ENCODE results near the gene TMEM150B. TPM values are rescaled to one million over a fixed set of nuclear protein-coding genes. Genes with fewer than 3 reads are reported as not detected.

Gene TMEM150B
- total RNA-seq, 1 experiment from 2014 or later: not detected

GRCh38 chr19:55278391-55279135, 46.6 kb downstream of the TMEM150B start:
- DNase-seq (ENCODE audit: low read depth): no peak

GRCh38 chr19:55277494-55277893, 47.6 kb downstream of the TMEM150B start:
- no peak for DNase-seq (ENCODE audit: low read depth)

- DNase-seq (ENCODE audit: low read depth): no peak
Measured at GRCh38 chr19:55276720-55277430, 48.3 kb downstream of the TMEM150B start.

- DNase-seq (ENCODE audit: low read depth): no peak
Measured at GRCh38 chr19:55275851-55276719, 49.1 kb downstream of the TMEM150B start.

GRCh38 chr19:55273978-55274707, 51.0 kb downstream of the TMEM150B start:
- no peak for DNase-seq (ENCODE audit: low read depth)

- DNase-seq (ENCODE audit: low read depth): no peak
Measured at GRCh38 chr19:55272142-55272541, 53.0 kb downstream of the TMEM150B start.

- DNase-seq (ENCODE audit: low read depth): no peak
Measured at GRCh38 chr19:55270172-55270942, 54.8 kb downstream of the TMEM150B start.

GRCh38 chr19:55269299-55269698, 55.8 kb downstream of the TMEM150B start:
- no peak for DNase-seq (ENCODE audit: low read depth)

GRCh38 chr19:55266840-55267239, 58.3 kb downstream of the TMEM150B start:
- no peak for DNase-seq (ENCODE audit: low read depth)

GRCh38 chr19:55266404-55266803, 58.7 kb downstream of the TMEM150B start:
- no peak for DNase-seq (ENCODE audit: low read depth)

GRCh38 chr19:55265723-55266386, 59.3 kb downstream of the TMEM150B start:
- no peak for DNase-seq (ENCODE audit: low read depth)

- DNase-seq (ENCODE audit: low read depth): no peak
Measured at GRCh38 chr19:55265173-55265572, 60.0 kb downstream of the TMEM150B start.

- no peak for DNase-seq (ENCODE audit: low read depth)
Measured at GRCh38 chr19:55264531-55264930, 60.6 kb downstream of the TMEM150B start.

Other genes with a start within 250 kb of the TMEM150B start
- 1.7 and 2.5 TPM in 2 replicates for gene EPS8L1, start 249.5 kb downstream of the TMEM150B start, total RNA-seq (2014; rRNA removed; shearing (Covaris generic))
- gene PPP1R12C, start 207.7 kb downstream of the TMEM150B start, total RNA-seq (2014; rRNA removed; shearing (Covaris generic)): 26.9 and 39.9 TPM in 2 replicates
- 25.5 and 40.1 TPM in 2 replicates for gene TNNT1, start 176.1 kb downstream of the TMEM150B start, total RNA-seq (2014; rRNA removed; shearing (Covaris generic))
- gene TNNI3, start 167.6 kb downstream of the TMEM150B start, total RNA-seq (2014; rRNA removed; shearing (Covaris generic)): 0.42 TPM in 1 of 2 replicates, not detected in the other
- 0.44 and 4.0 TPM in 2 replicates for gene DNAAF3, start 158.7 kb downstream of the TMEM150B start, total RNA-seq (2014; rRNA removed; shearing (Covaris generic))
- not detected in 2 replicates for gene SYT5, start 145.1 kb downstream of the TMEM150B start, total RNA-seq (2014; rRNA removed; shearing (Covaris generic))
- 0.79 and 1.5 TPM in 2 replicates for gene PTPRH, start 115.8 kb downstream of the TMEM150B start, total RNA-seq (2014; rRNA removed; shearing (Covaris generic))
- gene TMEM86B, start 96.6 kb downstream of the TMEM150B start, total RNA-seq (2014; rRNA removed; shearing (Covaris generic)): 1.2 and 1.7 TPM in 2 replicates
- gene PPP6R1, start 66.3 kb downstream of the TMEM150B start, total RNA-seq (2014; rRNA removed; shearing (Covaris generic)): 23.9 and 48.8 TPM in 2 replicates
- 25.5 and 37.2 TPM in 2 replicates for gene HSPBP1, start 45.2 kb downstream of the TMEM150B start, total RNA-seq (2014; rRNA removed; shearing (Covaris generic))
- gene BRSK1, start 41.3 kb downstream of the TMEM150B start, total RNA-seq (2014; rRNA removed; shearing (Covaris generic)): 0.17 and 2.7 TPM in 2 replicates
- gene KMT5C, start 14.5 kb upstream of the TMEM150B start, total RNA-seq (2014; rRNA removed; shearing (Covaris generic)): 5.2 and 10.0 TPM in 2 replicates
- gene COX6B2, start 29.4 kb upstream of the TMEM150B start, total RNA-seq (2014; rRNA removed; shearing (Covaris generic)): 0.30 TPM in 1 of 2 replicates, not detected in the other
- not detected in 2 replicates for gene GARIN5B, start 37.9 kb upstream of the TMEM150B start, total RNA-seq (2014; rRNA removed; shearing (Covaris generic))
- 23.0 and 39.1 TPM in 2 replicates for gene IL11, start 45.1 kb upstream of the TMEM150B start, total RNA-seq (2014; rRNA removed; shearing (Covaris generic))
- gene TMEM190, start 51.5 kb upstream of the TMEM150B start, total RNA-seq (2014; rRNA removed; shearing (Covaris generic)): 0.22 TPM in 1 of 2 replicates, not detected in the other
- gene TMEM238, start 59.0 kb upstream of the TMEM150B start, total RNA-seq (2014; rRNA removed; shearing (Covaris generic)): 1.1 and 1.2 TPM in 2 replicates
- 452 and 738 TPM in 2 replicates for gene RPL28, start 60.6 kb upstream of the TMEM150B start, total RNA-seq (2014; rRNA removed; shearing (Covaris generic))
- gene UBE2S, start 82.4 kb upstream of the TMEM150B start, total RNA-seq (2014; rRNA removed; shearing (Covaris generic)): 192 and 378 TPM in 2 replicates
- gene SHISA7, start 118.0 kb upstream of the TMEM150B start, total RNA-seq (2014; rRNA removed; shearing (Covaris generic)): not detected in 2 replicates
- 123 and 134 TPM in 2 replicates for gene ISOC2, start 136.3 kb upstream of the TMEM150B start, total RNA-seq (2014; rRNA removed; shearing (Covaris generic))
- not detected in 2 replicates for gene C19orf85, start 139.4 kb upstream of the TMEM150B start, total RNA-seq (2014; rRNA removed; shearing (Covaris generic))
- gene ZNF628, start 151.3 kb upstream of the TMEM150B start, total RNA-seq (2014; rRNA removed; shearing (Covaris generic)): 8.8 and 13.9 TPM in 2 replicates
- 14.4 and 26.1 TPM in 2 replicates for gene NAT14, start 159.8 kb upstream of the TMEM150B start, total RNA-seq (2014; rRNA removed; shearing (Covaris generic))
- 1.8 and 7.2 TPM in 2 replicates for gene SSC5D, start 163.1 kb upstream of the TMEM150B start, total RNA-seq (2014; rRNA removed; shearing (Covaris generic))
- 0.20 TPM in 1 of 2 replicates, not detected in the other for gene SBK2, start 211.8 kb upstream of the TMEM150B start, total RNA-seq (2014; rRNA removed; shearing (Covaris generic))
- gene SBK3, start 220.2 kb upstream of the TMEM150B start, total RNA-seq (2014; rRNA removed; shearing (Covaris generic)): not detected in 2 replicates